Panc1 (cell line): ENCODE data around the gene CPLANE1. TPM values are rescaled to one million over a fixed set of nuclear protein-coding genes. Genes with fewer than 3 reads are reported as not detected.

Source experiments
- ATAC-seq: fragments of 200-7000 bp; cut with Tn5 transposase; 2 replicates; pipeline ENCODE4 v1.9.1; 2020; ENCODE audit warnings: mild to moderate bottlenecking, moderate library complexity
- BruUV-seq: library from RNA; stranded (reverse); fragments of 400-500 nt; replicated peaks from 2 replicates; lab custom pipeline; 2021; lab: Mats Ljungman, UMichigan
- CTCF ChIA-PET: fragments of 300-600 bp; sonication (Branson Sonifier 250); formaldehyde crosslinking; loops from one replicate; lab custom pipeline; 2022; ENCODE audit warnings: antibody characterized with exemption; lab: Charles Lee
- POLR2A ChIA-PET: fragments of 300-600 bp; sonication (Branson Sonifier 250); formaldehyde crosslinking; loops from one replicate; lab custom pipeline; 2022; ENCODE audit warnings: antibody characterized with exemption; lab: Charles Lee
- DNase-seq: peaks from one replicate; pipeline ENCODE4 v3.0.0-alpha.2; 2010; ENCODE audit warnings: low read depth, low spot score
- H3K27ac ChIP-seq: 2 replicates; pipeline ENCODE4 v1.5.1; 2011; ENCODE audit warnings: mild to moderate bottlenecking, low read length, inconsistent platforms
- H3K27me3 ChIP-seq: fragments of 200-500 bp; sonication (Bioruptor generic); 2 replicates; pipeline ENCODE4 v1.6.0; 2014; ENCODE audit warnings: low read length, inconsistent platforms; ENCODE audit not compliant: control insufficient read depth, insufficient read depth
- H3K36me3 ChIP-seq: fragments of 200-500 bp; sonication (Bioruptor generic); 2 replicates; pipeline ENCODE4 v1.5.1; 2014; ENCODE audit warnings: inconsistent platforms, mild to moderate bottlenecking, low read length, moderate library complexity; ENCODE audit not compliant: control insufficient read depth, insufficient read depth
- H3K4me1 ChIP-seq: 2 replicates; pipeline ENCODE4 v1.5.1; 2011; ENCODE audit warnings: inconsistent platforms, mild to moderate bottlenecking, low read length, moderate library complexity; ENCODE audit not compliant: control insufficient read depth, insufficient read depth
- H3K4me3 ChIP-seq, 2 experiments: 2 replicates each; pipeline ENCODE4 v1.5.1; 2011 to 2012; ENCODE audit warnings: low read depth in 2 of 2, low read length in 2 of 2, mild to moderate bottlenecking in 2 of 2, inconsistent platforms in 1 of 2, moderate library complexity in 1 of 2
- H3K9me3 ChIP-seq: fragments of 200-500 bp; sonication (Bioruptor generic); 2 replicates; pipeline ENCODE4 v1.5.1; 2014; ENCODE audit warnings: low read depth, mild to moderate bottlenecking, inconsistent platforms, low read length, moderate library complexity; ENCODE audit not compliant: control insufficient read depth, insufficient read depth
- CTCF ChIP-seq: fragments of 450-650 bp; IDR thresholded peaks from 2 replicates; pipeline ENCODE4 v1.5.1; 2017; ENCODE audit warnings: mild to moderate bottlenecking
- POLR2AphosphoS5 ChIP-seq: IDR thresholded peaks from 2 replicates; pipeline ENCODE4 v1.6.1; 2012; ENCODE audit warnings: mild to moderate bottlenecking, low read depth, low read length, moderate library complexity
- REST ChIP-seq, 2 experiments: IDR thresholded peaks; 2 replicates each; pipeline ENCODE4 v1.6.1; 2011 to 2012; ENCODE audit warnings: low read depth in 2 of 2, control low read depth in 1 of 2, low read length in 1 of 2, mild to moderate bottlenecking in 1 of 2, moderate library complexity in 1 of 2; ENCODE audit not compliant: insufficient read depth in 1 of 2
- SIN3A ChIP-seq: IDR thresholded peaks from 2 replicates; pipeline ENCODE4 v1.6.1; 2012; ENCODE audit warnings: low read depth, mild to moderate bottlenecking, low read length, moderate library complexity, borderline replicate concordance; ENCODE audit not compliant: insufficient read depth
- TCF7L2 ChIP-seq: IDR thresholded peaks from 2 replicates; pipeline ENCODE4 v1.6.1; 2011; ENCODE audit warnings: mild to moderate bottlenecking, low read depth, low read length, inconsistent platforms
- in situ Hi-C: cut with HindIII; loops from 2 replicates; pipeline ENCODE4 v1.10.0; 2016; ENCODE audit warnings: low sequenced_read_pairs, low pct_unique_long_range_greater_than_20kb
- intact Hi-C: fragments of 100-400 bp; cut with micrococcal nuclease; formaldehyde crosslinking; loops from one replicate; pipeline ENCODE4 v1.10.0; 2022; ENCODE audit not compliant: unreplicated experiment
- total RNA-seq: library from RNA; stranded (reverse); gene quantifications from one replicate; pipeline ENCODE4 v1.2.1, GENCODE V29; 2021; ENCODE audit not compliant: unreplicated experiment

Gene CPLANE1
- total RNA-seq, 1 experiment from 2014 or later, result 18.1 TPM

- Histone ChIP-seq H3K4me1 (no peaks in the 10 kb centered on the region), H3K27me3 (no peaks in the 10 kb centered on the region), H3K36me3 (peaks cover 2% of the 10 kb centered on the region; the same call in 1 of the 2 replicates), H3K4me3 (no peak overlapping the region), H3K9me3 (no peaks in the 10 kb centered on the region), H3K27ac (no peak overlapping the region)
- no TSS peak for BruUV-seq
- no peak for ATAC-seq
- intact Hi-C loops, result no loop called here
- POLR2A ChIA-PET, result no interaction called here
- CTCF ChIA-PET, result no interaction called here
- no peak for DNase-seq
- in situ Hi-C loops, result no loop called here
- no peak for TF ChIP-seq SIN3A
- no peak for TF ChIP-seq TCF7L2
- TF ChIP-seq CTCF, result no peak
- no peak for TF ChIP-seq POLR2AphosphoS5
- TF ChIP-seq REST (IDR thresholded peaks at IDR 0.05; ENCODE audit: insufficient read depth in 1 of 2, low read depth in 2 of 2, low read length in 1 of 2), result no peak
Measured at GRCh38 chr5:37190592-37190991, 58.6 kb downstream of the CPLANE1 start.

GRCh38 chr5:37189355-37189754 lies 59.8 kb downstream of the CPLANE1 start:
- Histone ChIP-seq H3K36me3 (peaks cover 6% of the 10 kb centered on the region; the same call in 1 of the 2 replicates), H3K27ac (no peak overlapping the region), H3K9me3 (no peaks in the 10 kb centered on the region), H3K4me3 (no peak overlapping the region), H3K27me3 (no peaks in the 10 kb centered on the region), H3K4me1 (no peaks in the 10 kb centered on the region)
- in situ Hi-C loops, result no loop called here
- no TSS peak for BruUV-seq
- DNase-seq (no peak), ATAC-seq (no peak)
- POLR2A ChIA-PET, result no interaction called here
- TF ChIP-seq SIN3A (no peak), REST (IDR thresholded peaks at IDR 0.05; ENCODE audit: insufficient read depth in 1 of 2, low read depth in 2 of 2, low read length in 1 of 2) (no peak), POLR2AphosphoS5 (no peak), CTCF (no peak), TCF7L2 (no peak)
- CTCF ChIA-PET, result no interaction called here
- intact Hi-C loops, result no loop called here
